ENCODE measurements around the gene ARPC1B.
"Not testable (repeated sequence)": the region's sequence is repeated elsewhere in the genome, so short reads cannot be mapped to it uniquely, and the experiment has no call there.

Gene ARPC1B

DNA sequence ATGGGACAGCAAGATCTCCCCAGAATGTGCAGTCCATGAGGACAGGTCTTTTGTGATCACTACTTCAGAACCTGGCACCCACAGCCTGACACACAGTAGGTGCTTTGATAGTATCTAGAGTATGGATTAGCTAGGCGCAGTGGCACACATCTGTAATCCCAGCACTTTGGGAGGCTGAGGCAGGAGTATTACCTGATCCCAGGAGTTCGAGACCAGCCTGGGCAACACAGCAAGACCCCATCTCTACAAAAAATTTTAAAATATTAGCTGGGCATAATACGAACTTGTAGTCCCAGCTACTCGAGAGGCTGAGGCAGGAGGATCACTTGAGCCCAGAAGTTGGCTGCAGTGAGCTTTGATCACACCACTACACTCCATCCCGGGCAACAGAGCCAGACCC lies 22.3 kb upstream of the ARPC1B start:
- Histone ChIP-seq H3K9me3 (ENCODE audit: control insufficient read depth, insufficient read depth, low read length) (no peaks in the 10 kb centered on the region), H3K4me3 (ENCODE audit: low read depth, low read length) (no peak overlapping the region), H3K4me1 (ENCODE audit: control insufficient read depth, insufficient read depth, low read length) (no peaks in the 10 kb centered on the region), H3K27ac (ENCODE audit: low read depth, low read length) (no peak overlapping the region), H3K9ac (ENCODE audit: low read depth, low read length) (no peak overlapping the region), H3K36me3 (ENCODE audit: control insufficient read depth, insufficient read depth, low read length) (peaks cover 59% of the 10 kb centered on the region), H3K27me3 (ENCODE audit: control insufficient read depth, insufficient read depth, low read length) (no peaks in the 10 kb centered on the region)

DNA sequence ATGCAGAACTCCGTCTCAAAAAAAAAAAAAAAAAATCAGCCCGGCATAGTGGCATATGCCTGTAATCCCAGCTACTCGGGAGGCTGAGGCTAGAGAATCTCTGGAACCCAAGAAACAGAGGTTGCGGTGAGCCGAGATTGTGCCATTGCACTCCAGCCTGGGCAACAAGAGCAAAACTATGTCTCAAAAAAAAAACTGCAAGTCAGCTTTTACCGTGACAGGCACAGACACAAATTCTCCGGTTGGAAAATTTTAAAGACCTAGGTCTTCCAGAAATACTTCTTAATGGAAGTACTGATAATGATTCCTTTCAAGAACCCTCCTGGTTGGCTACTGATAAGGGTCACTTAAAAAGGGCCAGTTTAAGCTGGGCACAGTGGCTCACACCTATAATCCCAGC lies 19.4 kb upstream of the ARPC1B start:
- peaks cover 58% of the 10 kb centered on the region for H3K36me3 ChIP-seq (ENCODE audit: control insufficient read depth, insufficient read depth, low read length)
- no peaks in the 10 kb centered on the region for H3K27me3 ChIP-seq (ENCODE audit: control insufficient read depth, insufficient read depth, low read length)
- H3K9me3 ChIP-seq (ENCODE audit: control insufficient read depth, insufficient read depth, low read length) = no peaks in the 10 kb centered on the region
- H3K9ac ChIP-seq (ENCODE audit: low read depth, low read length) = no peak overlapping the region
- no peak overlapping the region for H3K27ac ChIP-seq (ENCODE audit: low read depth, low read length)
- H3K4me3 ChIP-seq (ENCODE audit: low read depth, low read length) = no peak overlapping the region
- no peaks in the 10 kb centered on the region for H3K4me1 ChIP-seq (ENCODE audit: control insufficient read depth, insufficient read depth, low read length)

- peaks cover 53% of the 10 kb centered on the region for H3K36me3 ChIP-seq (ENCODE audit: control insufficient read depth, insufficient read depth, low read length)
- no peak overlapping the region for H3K27ac ChIP-seq (ENCODE audit: low read depth, low read length)
- no peaks in the 10 kb centered on the region for H3K27me3 ChIP-seq (ENCODE audit: control insufficient read depth, insufficient read depth, low read length)
- H3K9ac ChIP-seq (ENCODE audit: low read depth, low read length) = no peak overlapping the region
- no peaks in the 10 kb centered on the region for H3K4me1 ChIP-seq (ENCODE audit: control insufficient read depth, insufficient read depth, low read length)
- H3K4me3 ChIP-seq (ENCODE audit: low read depth, low read length) = no peak overlapping the region
- H3K9me3 ChIP-seq (ENCODE audit: control insufficient read depth, insufficient read depth, low read length) = no peaks in the 10 kb centered on the region
These were observed 16.6 kb upstream of the ARPC1B start for GRCh38 chr7:99357701-99358490.

- not testable (repeated sequence) for H3K27me3 ChIP-seq (ENCODE audit: control insufficient read depth, insufficient read depth, low read length); H3K4me3 ChIP-seq (ENCODE audit: low read depth, low read length); H3K9ac ChIP-seq (ENCODE audit: low read depth, low read length); H3K27ac ChIP-seq (ENCODE audit: low read depth, low read length); H3K4me1 ChIP-seq (ENCODE audit: control insufficient read depth, insufficient read depth, low read length); H3K9me3 ChIP-seq (ENCODE audit: control insufficient read depth, insufficient read depth, low read length)
- H3K36me3 ChIP-seq (ENCODE audit: control insufficient read depth, insufficient read depth, low read length) = peaks cover 59% of the 10 kb centered on the region
These were observed 16.0 kb upstream of the ARPC1B start for GRCh38 chr7:99358521-99358920.

GRCh38 chr7:99359465-99360154 lies 14.9 kb upstream of the ARPC1B start:
- Histone ChIP-seq H3K4me3 (ENCODE audit: low read depth, low read length) (no peak overlapping the region), H3K4me1 (ENCODE audit: control insufficient read depth, insufficient read depth, low read length) (no peaks in the 10 kb centered on the region), H3K27ac (ENCODE audit: low read depth, low read length) (no peak overlapping the region), H3K36me3 (ENCODE audit: control insufficient read depth, insufficient read depth, low read length) (peaks cover 62% of the 10 kb centered on the region), H3K27me3 (ENCODE audit: control insufficient read depth, insufficient read depth, low read length) (no peaks in the 10 kb centered on the region), H3K9ac (ENCODE audit: low read depth, low read length) (no peak overlapping the region), H3K9me3 (ENCODE audit: control insufficient read depth, insufficient read depth, low read length) (no peaks in the 10 kb centered on the region)

- Histone ChIP-seq H3K36me3 (ENCODE audit: control insufficient read depth, insufficient read depth, low read length) (peaks cover 65% of the 10 kb centered on the region), H3K4me1 (ENCODE audit: control insufficient read depth, insufficient read depth, low read length) (peaks cover 15% of the 10 kb centered on the region), H3K9ac (ENCODE audit: low read depth, low read length) (no peak overlapping the region), H3K9me3 (ENCODE audit: control insufficient read depth, insufficient read depth, low read length) (no peaks in the 10 kb centered on the region), H3K4me3 (ENCODE audit: low read depth, low read length) (no peak overlapping the region), H3K27ac (ENCODE audit: low read depth, low read length) (no peak overlapping the region), H3K27me3 (ENCODE audit: control insufficient read depth, insufficient read depth, low read length) (no peaks in the 10 kb centered on the region)
These were observed 11.7 kb upstream of the ARPC1B start for GRCh38 chr7:99362801-99363200.

GRCh38 chr7:99363286-99363685 lies 11.2 kb upstream of the ARPC1B start:
- peaks cover 15% of the 10 kb centered on the region for H3K4me1 ChIP-seq (ENCODE audit: control insufficient read depth, insufficient read depth, low read length)
- no peak overlapping the region for H3K4me3 ChIP-seq (ENCODE audit: low read depth, low read length)
- no peaks in the 10 kb centered on the region for H3K9me3 ChIP-seq (ENCODE audit: control insufficient read depth, insufficient read depth, low read length)
- H3K27me3 ChIP-seq (ENCODE audit: control insufficient read depth, insufficient read depth, low read length) = no peaks in the 10 kb centered on the region
- H3K9ac ChIP-seq (ENCODE audit: low read depth, low read length) = no peak overlapping the region
- peaks cover 60% of the 10 kb centered on the region for H3K36me3 ChIP-seq (ENCODE audit: control insufficient read depth, insufficient read depth, low read length)
- no peak overlapping the region for H3K27ac ChIP-seq (ENCODE audit: low read depth, low read length)

- no peak overlapping the region for H3K27ac ChIP-seq (ENCODE audit: low read depth, low read length)
These were observed 9.0 kb upstream of the ARPC1B start for GRCh38 chr7:99365318-99366141.

DNA sequence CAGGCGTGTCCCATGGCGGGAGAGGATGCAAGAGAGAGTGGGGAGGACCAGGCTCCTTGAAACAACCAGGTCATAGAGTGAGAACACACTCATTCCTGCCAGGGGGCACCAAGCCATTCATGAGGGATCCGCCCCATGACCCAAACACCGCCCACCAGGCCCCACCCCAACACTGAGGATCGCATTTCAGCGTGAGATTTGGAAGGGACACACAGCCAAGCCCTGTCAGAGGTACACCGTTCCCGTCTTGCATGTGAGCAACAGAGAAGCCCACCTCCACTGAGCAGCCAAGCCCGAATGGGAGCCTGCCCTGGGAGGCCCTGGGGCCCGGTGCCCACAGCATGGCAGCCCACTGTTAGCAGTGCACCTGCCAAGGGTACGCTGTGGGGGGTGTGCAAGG lies 7.9 kb upstream of the ARPC1B start:
- H3K4me1 ChIP-seq (ENCODE audit: control insufficient read depth, insufficient read depth, low read length) = peaks cover 15% of the 10 kb centered on the region
- H3K9me3 ChIP-seq (ENCODE audit: control insufficient read depth, insufficient read depth, low read length) = no peaks in the 10 kb centered on the region
- no peak overlapping the region for H3K4me3 ChIP-seq (ENCODE audit: low read depth, low read length)
- H3K27ac ChIP-seq (ENCODE audit: low read depth, low read length) = no peak overlapping the region
- no peaks in the 10 kb centered on the region for H3K27me3 ChIP-seq (ENCODE audit: control insufficient read depth, insufficient read depth, low read length)
- no peak overlapping the region for H3K9ac ChIP-seq (ENCODE audit: low read depth, low read length)
- peaks cover 41% of the 10 kb centered on the region for H3K36me3 ChIP-seq (ENCODE audit: control insufficient read depth, insufficient read depth, low read length)

More at GRCh38 chr7:99365318-99366141, 9.0 kb upstream of the ARPC1B start:
- no peak overlapping the region for H3K9ac ChIP-seq (ENCODE audit: low read depth, low read length)
- H3K9me3 ChIP-seq (ENCODE audit: control insufficient read depth, insufficient read depth, low read length) = no peaks in the 10 kb centered on the region
- no peaks in the 10 kb centered on the region for H3K27me3 ChIP-seq (ENCODE audit: control insufficient read depth, insufficient read depth, low read length)
- H3K4me1 ChIP-seq (ENCODE audit: control insufficient read depth, insufficient read depth, low read length) = peaks cover 15% of the 10 kb centered on the region
- no peak overlapping the region for H3K4me3 ChIP-seq (ENCODE audit: low read depth, low read length)
- H3K36me3 ChIP-seq (ENCODE audit: control insufficient read depth, insufficient read depth, low read length) = peaks cover 49% of the 10 kb centered on the region

DNA sequence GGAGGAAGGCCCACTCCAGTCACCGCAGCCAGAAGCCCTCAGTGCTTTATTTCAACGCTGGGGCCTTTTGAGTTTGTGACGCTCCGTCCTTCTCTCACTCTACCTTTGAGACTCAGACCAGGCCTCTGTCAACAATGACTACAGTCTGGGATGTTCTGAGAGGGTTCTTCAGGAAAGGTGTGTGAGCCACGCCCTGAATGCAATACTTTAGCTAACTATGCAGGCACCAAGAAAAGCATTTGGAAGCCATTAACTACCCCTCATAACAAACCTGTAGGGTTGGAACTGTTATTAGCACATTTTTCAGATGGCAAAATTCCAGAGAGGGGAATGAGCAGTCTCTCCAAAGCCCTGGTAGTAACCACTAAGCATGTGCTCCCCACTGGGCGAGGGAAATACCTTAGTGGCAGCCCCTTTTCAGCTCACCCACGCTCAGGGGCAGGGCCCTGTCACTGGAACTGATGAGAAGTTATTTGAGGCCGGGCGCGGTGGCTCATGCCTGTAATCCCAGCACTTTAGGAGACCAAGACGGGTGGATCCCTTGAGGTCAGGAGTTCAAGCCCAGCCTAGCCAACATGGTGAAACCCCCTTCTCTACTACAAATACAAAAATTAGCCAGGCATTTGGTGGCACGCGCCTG lies 5.7 kb upstream of the ARPC1B start:
- Histone ChIP-seq H3K36me3 (ENCODE audit: control insufficient read depth, insufficient read depth, low read length) (peaks cover 25% of the 10 kb centered on the region), H3K9ac (ENCODE audit: low read depth, low read length) (no peak overlapping the region), H3K27ac (ENCODE audit: low read depth, low read length) (no peak overlapping the region), H3K4me1 (ENCODE audit: control insufficient read depth, insufficient read depth, low read length) (peaks cover 20% of the 10 kb centered on the region), H3K27me3 (ENCODE audit: control insufficient read depth, insufficient read depth, low read length) (no peaks in the 10 kb centered on the region), H3K4me3 (ENCODE audit: low read depth, low read length) (no peak overlapping the region), H3K9me3 (ENCODE audit: control insufficient read depth, insufficient read depth, low read length) (no peaks in the 10 kb centered on the region)
